ENCODE measurements around the gene KCNK7.

KCNK7 gene

GRCh38 chr11:65563601-65564000, 32.0 kb downstream of the KCNK7 start:
- no peaks in the 10 kb centered on the region for H4K20me1 ChIP-seq (ENCODE audit: low read depth, low read length)
- H3K27ac ChIP-seq (ENCODE audit: low read depth, low read length): no peak overlapping the region
- H3K36me3 ChIP-seq (ENCODE audit: low read length): no peaks in the 10 kb centered on the region
- H3K79me2 ChIP-seq (ENCODE audit: insufficient read depth, low read length): peaks cover 3% of the 10 kb centered on the region; the same call in 1 of the 2 replicates
- no peak overlapping the region for H3K4me2 ChIP-seq (ENCODE audit: low read depth, low read length, poor library complexity, severe bottlenecking)
- H3F3A ChIP-seq (ENCODE audit: insufficient read depth): no peaks in the 10 kb centered on the region
- no peaks in the 10 kb centered on the region for H3K27me3 ChIP-seq (ENCODE audit: low read length)
- no peak overlapping the region for H3K4me3 ChIP-seq (ENCODE audit: insufficient read depth, low read length, poor library complexity, severe bottlenecking)
- no peaks in the 10 kb centered on the region for H3K9me2 ChIP-seq (replicated peaks; ENCODE audit: insufficient read depth, low read length)
- H3K9me3 ChIP-seq (ENCODE audit: insufficient read depth, low read length): no peaks in the 10 kb centered on the region
- H3K9ac ChIP-seq (ENCODE audit: low read length): no peak overlapping the region
- H2AFZ ChIP-seq (ENCODE audit: low read depth, low read length, severe bottlenecking): no peak overlapping the region
- no peak for TF ChIP-seq CTCF (IDR thresholded peaks at IDR 0.05; ENCODE audit: insufficient read depth, low read length, poor library complexity, severe bottlenecking)
- TF ChIP-seq EZH2phosphoT487 (conservative IDR thresholded peaks at IDR 0.05; ENCODE audit: low read length): no peak

- TF ChIP-seq EZH2phosphoT487 (conservative IDR thresholded peaks at IDR 0.05; ENCODE audit: low read length): no peak
- TF ChIP-seq CTCF (IDR thresholded peaks at IDR 0.05; ENCODE audit: insufficient read depth, low read length, poor library complexity, severe bottlenecking): no peak
- no peaks in the 10 kb centered on the region for H4K20me1 ChIP-seq (ENCODE audit: low read depth, low read length)
Measured at GRCh38 chr11:65562788-65563187, 32.8 kb downstream of the KCNK7 start.

GRCh38 chr11:65562020-65562419, 33.6 kb downstream of the KCNK7 start:
- Histone ChIP-seq H2AFZ (ENCODE audit: low read depth, low read length, severe bottlenecking) (no peak overlapping the region), H3K9me2 (replicated peaks; ENCODE audit: insufficient read depth, low read length) (no peaks in the 10 kb centered on the region), H3K79me2 (ENCODE audit: insufficient read depth, low read length) (no peaks in the 10 kb centered on the region), H3K9me3 (ENCODE audit: insufficient read depth, low read length) (no peaks in the 10 kb centered on the region), H4K20me1 (ENCODE audit: low read depth, low read length) (no peaks in the 10 kb centered on the region), H3K4me3 (ENCODE audit: insufficient read depth, low read length, poor library complexity, severe bottlenecking) (no peak overlapping the region), H3K4me2 (ENCODE audit: low read depth, low read length, poor library complexity, severe bottlenecking) (no peak overlapping the region), H3K27ac (ENCODE audit: low read depth, low read length) (no peak overlapping the region), H3K36me3 (ENCODE audit: low read length) (no peaks in the 10 kb centered on the region), H3K9ac (ENCODE audit: low read length) (no peak overlapping the region), H3F3A (ENCODE audit: insufficient read depth) (no peaks in the 10 kb centered on the region), H3K27me3 (ENCODE audit: low read length) (no peaks in the 10 kb centered on the region)
- TF ChIP-seq EZH2phosphoT487 (conservative IDR thresholded peaks at IDR 0.05; ENCODE audit: low read length) (no peak), CTCF (IDR thresholded peaks at IDR 0.05; ENCODE audit: insufficient read depth, low read length, poor library complexity, severe bottlenecking) (no peak)

More at GRCh38 chr11:65562788-65563187, 32.8 kb downstream of the KCNK7 start:
- Histone ChIP-seq H3K36me3 (ENCODE audit: low read length) (no peaks in the 10 kb centered on the region), H3F3A (ENCODE audit: insufficient read depth) (no peaks in the 10 kb centered on the region), H3K9ac (ENCODE audit: low read length) (no peak overlapping the region), H3K4me2 (ENCODE audit: low read depth, low read length, poor library complexity, severe bottlenecking) (no peak overlapping the region), H3K27me3 (ENCODE audit: low read length) (no peaks in the 10 kb centered on the region), H3K27ac (ENCODE audit: low read depth, low read length) (no peak overlapping the region), H3K9me2 (replicated peaks; ENCODE audit: insufficient read depth, low read length) (no peaks in the 10 kb centered on the region), H3K9me3 (ENCODE audit: insufficient read depth, low read length) (no peaks in the 10 kb centered on the region), H3K4me3 (ENCODE audit: insufficient read depth, low read length, poor library complexity, severe bottlenecking) (no peak overlapping the region), H3K79me2 (ENCODE audit: insufficient read depth, low read length) (no peaks in the 10 kb centered on the region), H2AFZ (ENCODE audit: low read depth, low read length, severe bottlenecking) (no peak overlapping the region)
